GM23338 (cell line): Measurements from ENCODE around the gene XPA. TPM values are rescaled to one million over a fixed set of nuclear protein-coding genes. Genes with fewer than 3 reads are reported as not detected.

Experiments used
- ATAC-seq: fragments of 200-7000 bp; cut with Tn5 transposase; 3 replicates; pipeline ENCODE4 v1.9.1; 2020
- DNase-seq: peaks from one replicate; pipeline ENCODE4 v3.0.0-alpha.2; 2015; ENCODE audit warnings: low spot score
- H2AFZ ChIP-seq: fragments of 200-600 bp; sonication (generic); 2 replicates; pipeline ENCODE4 v1.8.0; 2016; ENCODE audit warnings: antibody characterized with exemption, mild to moderate bottlenecking, moderate library complexity
- H3F3A ChIP-seq: fragments of 200-600 bp; sonication (generic); replicated peaks from 2 replicates; pipeline ENCODE4 v1.8.0; 2017; ENCODE audit warnings: antibody characterized with exemption, mixed run types, low read depth
- H3K27ac ChIP-seq: fragments of 200-600 bp; sonication (generic); 2 replicates; pipeline ENCODE4 v1.6.1; 2016; ENCODE audit warnings: low read depth
- H3K27me3 ChIP-seq: fragments of 200-600 bp; sonication (generic); 2 replicates; pipeline ENCODE4 v1.8.0; 2016; ENCODE audit warnings: mild to moderate bottlenecking, mixed run types, moderate library complexity; ENCODE audit not compliant: insufficient read depth
- H3K36me3 ChIP-seq: fragments of 200-600 bp; sonication (generic); 2 replicates; pipeline ENCODE4 v1.8.0; 2016; ENCODE audit warnings: mild to moderate bottlenecking; ENCODE audit not compliant: insufficient read depth
- H3K4me1 ChIP-seq: fragments of 200-600 bp; sonication (generic); 2 replicates; pipeline ENCODE4 v1.8.0; 2016; ENCODE audit warnings: mild to moderate bottlenecking, moderate library complexity; ENCODE audit not compliant: insufficient read depth
- H3K4me2 ChIP-seq: fragments of 200-600 bp; sonication (generic); 2 replicates; pipeline ENCODE4 v1.7.1; 2017; ENCODE audit warnings: mixed run types
- H3K4me3 ChIP-seq: fragments of 200-600 bp; sonication (generic); 2 replicates; pipeline ENCODE4 v1.6.1; 2016; ENCODE audit warnings: mixed run types
- H3K79me2 ChIP-seq: fragments of 200-600 bp; sonication (generic); replicated peaks from 2 replicates; pipeline ENCODE4 v1.8.0; 2017; ENCODE audit warnings: mild to moderate bottlenecking; ENCODE audit not compliant: insufficient read depth
- H3K9me2 ChIP-seq: fragments of 200-600 bp; sonication (generic); 2 replicates; pipeline ENCODE4 v1.8.0; 2017; ENCODE audit not compliant: insufficient read depth
- H4K20me1 ChIP-seq: fragments of 200-600 bp; sonication (generic); replicated peaks from 2 replicates; pipeline ENCODE4 v1.8.0; 2017; ENCODE audit warnings: mild to moderate bottlenecking; ENCODE audit not compliant: insufficient read depth
- H3K27ac Mint-ChIP-seq: 2 replicates; pipeline ENCODE4 v1.8.0; 2020; ENCODE audit warnings: inconsistent platforms, mild to moderate bottlenecking, moderate library complexity, mixed read lengths
- H3K27me3 Mint-ChIP-seq: 3 replicates; pipeline ENCODE4 v1.8.0; 2022; ENCODE audit warnings: low read depth, mild to moderate bottlenecking, moderate library complexity, mixed read lengths, inconsistent platforms; ENCODE audit not compliant: insufficient read depth, poor library complexity
- H3K36me3 Mint-ChIP-seq: 3 replicates; pipeline ENCODE4 v1.8.0; 2021; ENCODE audit warnings: low read depth, mild to moderate bottlenecking, inconsistent platforms, moderate library complexity, mixed read lengths
- H3K4me1 Mint-ChIP-seq: 3 replicates; pipeline ENCODE4 v1.8.0; 2020; ENCODE audit warnings: mild to moderate bottlenecking, inconsistent platforms, mixed read lengths
- H3K4me3 Mint-ChIP-seq: 3 replicates; pipeline ENCODE4 v1.8.0; 2021; ENCODE audit warnings: moderate library complexity, mild to moderate bottlenecking, inconsistent platforms, mixed read lengths
- H3K9me3 Mint-ChIP-seq: 3 replicates; pipeline ENCODE4 v1.8.0; 2020; ENCODE audit warnings: moderate library complexity, mild to moderate bottlenecking, inconsistent platforms, mixed read lengths
- EZH2phosphoT487 ChIP-seq: fragments of 200-600 bp; sonication (generic); IDR thresholded peaks from one replicate; pipeline ENCODE4 v1.8.1; 2018; ENCODE audit warnings: antibody characterized with exemption; ENCODE audit not compliant: unreplicated experiment
- JUNB ChIP-seq: IDR thresholded peaks from one replicate; pipeline ENCODE4 v1.6.1; 2016; ENCODE audit warnings: antibody characterized with exemption; ENCODE audit not compliant: unreplicated experiment
- NANOG ChIP-seq: IDR thresholded peaks from 2 replicates; pipeline ENCODE4 v1.6.1; 2016; ENCODE audit warnings: antibody characterized with exemption, borderline replicate concordance
- ZNF114 ChIP-seq: fragments of 250-450 bp; sonication (Bioruptor Pico); IDR thresholded peaks from 2 replicates; pipeline ENCODE4 v1.5.0; 2020; ENCODE audit warnings: mild to moderate bottlenecking, moderate library complexity
- polyA plus RNA-seq: library from polyadenylated mRNA; unstranded; fragments of >200 nt; fragmentation: Nextera tagmentation; extraction: Ambion mirVana; gene quantifications from 2 replicates; pipeline ENCODE4 v1.2.1, GENCODE V29; 2016
- total RNA-seq: library from RNA; depleted of rRNA; stranded (reverse); fragments of >200 nt; shearing (Covaris generic); gene quantifications from 2 replicates; pipeline ENCODE4 v1.2.3, GENCODE V29; 2014
- TF ChIP-seq, protein P1 (sequence below): fragments of 250-450 bp; sonication (Bioruptor Pico); IDR thresholded peaks from 2 replicates; pipeline ENCODE4 v1.5.0; 2020; ENCODE audit warnings: mild to moderate bottlenecking, moderate library complexity
- TF ChIP-seq, protein P2 (sequence below): IDR thresholded peaks from 2 replicates; pipeline ENCODE4 v1.6.1; 2016; ENCODE audit warnings: antibody characterized with exemption
- TF ChIP-seq, protein P3 (sequence below), 2 experiments: fragments of 200-600 bp in 1 of 2; sonication (generic) in 1 of 2; conservative IDR thresholded peaks; 2 replicates each; pipeline versions ENCODE4 v1.5.1 to v1.6.1; 2016 to 2017; ENCODE audit warnings: antibody characterized with exemption in 2 of 2, low read depth in 2 of 2, mild to moderate bottlenecking in 2 of 2, moderate library complexity in 1 of 2

Gene XPA
- total and polyA plus RNA-seq, 2 experiments from 2014 or later = 1.9 to 9.1 TPM

DNA sequence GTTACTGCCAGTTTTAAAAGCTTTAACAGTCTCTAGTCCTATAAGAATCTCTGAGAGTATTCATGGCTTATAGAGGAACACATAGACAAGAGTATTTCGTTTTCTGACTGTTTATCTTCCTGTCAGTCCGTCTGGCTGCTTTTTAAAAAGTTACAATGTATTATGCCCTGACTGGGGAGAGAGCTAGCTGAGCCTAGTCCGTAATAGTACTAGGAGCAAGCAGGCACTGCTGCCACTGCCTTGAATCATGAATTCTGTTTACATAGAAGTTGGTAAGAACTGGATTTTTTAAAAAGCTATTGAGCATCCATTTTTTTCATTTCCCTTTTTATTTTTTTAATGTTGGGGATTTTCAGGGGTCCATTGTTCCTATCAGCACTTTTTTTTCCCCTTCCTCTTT lies 26.6 kb downstream of the XPA start:
- DNase-seq (no peak), ATAC-seq (no peak)
- Mint-ChIP-seq H3K36me3 (peaks cover 78% of the 10 kb centered on the region), H3K4me1 (no peaks in the 10 kb centered on the region), H3K9me3 (no peaks in the 10 kb centered on the region), H3K27me3 (no peaks in the 10 kb centered on the region), H3K4me3 (no peak overlapping the region), H3K27ac (no peak overlapping the region)
- H3K4me2 ChIP-seq = no peak overlapping the region
- no peaks in the 10 kb centered on the region for H3K79me2 ChIP-seq
- 0 out of 2 replicates have a peak, but pooled peaks cover 2% of the 10 kb centered on the region for H4K20me1 ChIP-seq
- no peaks in the 10 kb centered on the region for H3K27me3 ChIP-seq
- H3K36me3 ChIP-seq = peaks cover 56% of the 10 kb centered on the region
- H3K27ac ChIP-seq = no peak overlapping the region
- TF ChIP-seq, protein P1, sequence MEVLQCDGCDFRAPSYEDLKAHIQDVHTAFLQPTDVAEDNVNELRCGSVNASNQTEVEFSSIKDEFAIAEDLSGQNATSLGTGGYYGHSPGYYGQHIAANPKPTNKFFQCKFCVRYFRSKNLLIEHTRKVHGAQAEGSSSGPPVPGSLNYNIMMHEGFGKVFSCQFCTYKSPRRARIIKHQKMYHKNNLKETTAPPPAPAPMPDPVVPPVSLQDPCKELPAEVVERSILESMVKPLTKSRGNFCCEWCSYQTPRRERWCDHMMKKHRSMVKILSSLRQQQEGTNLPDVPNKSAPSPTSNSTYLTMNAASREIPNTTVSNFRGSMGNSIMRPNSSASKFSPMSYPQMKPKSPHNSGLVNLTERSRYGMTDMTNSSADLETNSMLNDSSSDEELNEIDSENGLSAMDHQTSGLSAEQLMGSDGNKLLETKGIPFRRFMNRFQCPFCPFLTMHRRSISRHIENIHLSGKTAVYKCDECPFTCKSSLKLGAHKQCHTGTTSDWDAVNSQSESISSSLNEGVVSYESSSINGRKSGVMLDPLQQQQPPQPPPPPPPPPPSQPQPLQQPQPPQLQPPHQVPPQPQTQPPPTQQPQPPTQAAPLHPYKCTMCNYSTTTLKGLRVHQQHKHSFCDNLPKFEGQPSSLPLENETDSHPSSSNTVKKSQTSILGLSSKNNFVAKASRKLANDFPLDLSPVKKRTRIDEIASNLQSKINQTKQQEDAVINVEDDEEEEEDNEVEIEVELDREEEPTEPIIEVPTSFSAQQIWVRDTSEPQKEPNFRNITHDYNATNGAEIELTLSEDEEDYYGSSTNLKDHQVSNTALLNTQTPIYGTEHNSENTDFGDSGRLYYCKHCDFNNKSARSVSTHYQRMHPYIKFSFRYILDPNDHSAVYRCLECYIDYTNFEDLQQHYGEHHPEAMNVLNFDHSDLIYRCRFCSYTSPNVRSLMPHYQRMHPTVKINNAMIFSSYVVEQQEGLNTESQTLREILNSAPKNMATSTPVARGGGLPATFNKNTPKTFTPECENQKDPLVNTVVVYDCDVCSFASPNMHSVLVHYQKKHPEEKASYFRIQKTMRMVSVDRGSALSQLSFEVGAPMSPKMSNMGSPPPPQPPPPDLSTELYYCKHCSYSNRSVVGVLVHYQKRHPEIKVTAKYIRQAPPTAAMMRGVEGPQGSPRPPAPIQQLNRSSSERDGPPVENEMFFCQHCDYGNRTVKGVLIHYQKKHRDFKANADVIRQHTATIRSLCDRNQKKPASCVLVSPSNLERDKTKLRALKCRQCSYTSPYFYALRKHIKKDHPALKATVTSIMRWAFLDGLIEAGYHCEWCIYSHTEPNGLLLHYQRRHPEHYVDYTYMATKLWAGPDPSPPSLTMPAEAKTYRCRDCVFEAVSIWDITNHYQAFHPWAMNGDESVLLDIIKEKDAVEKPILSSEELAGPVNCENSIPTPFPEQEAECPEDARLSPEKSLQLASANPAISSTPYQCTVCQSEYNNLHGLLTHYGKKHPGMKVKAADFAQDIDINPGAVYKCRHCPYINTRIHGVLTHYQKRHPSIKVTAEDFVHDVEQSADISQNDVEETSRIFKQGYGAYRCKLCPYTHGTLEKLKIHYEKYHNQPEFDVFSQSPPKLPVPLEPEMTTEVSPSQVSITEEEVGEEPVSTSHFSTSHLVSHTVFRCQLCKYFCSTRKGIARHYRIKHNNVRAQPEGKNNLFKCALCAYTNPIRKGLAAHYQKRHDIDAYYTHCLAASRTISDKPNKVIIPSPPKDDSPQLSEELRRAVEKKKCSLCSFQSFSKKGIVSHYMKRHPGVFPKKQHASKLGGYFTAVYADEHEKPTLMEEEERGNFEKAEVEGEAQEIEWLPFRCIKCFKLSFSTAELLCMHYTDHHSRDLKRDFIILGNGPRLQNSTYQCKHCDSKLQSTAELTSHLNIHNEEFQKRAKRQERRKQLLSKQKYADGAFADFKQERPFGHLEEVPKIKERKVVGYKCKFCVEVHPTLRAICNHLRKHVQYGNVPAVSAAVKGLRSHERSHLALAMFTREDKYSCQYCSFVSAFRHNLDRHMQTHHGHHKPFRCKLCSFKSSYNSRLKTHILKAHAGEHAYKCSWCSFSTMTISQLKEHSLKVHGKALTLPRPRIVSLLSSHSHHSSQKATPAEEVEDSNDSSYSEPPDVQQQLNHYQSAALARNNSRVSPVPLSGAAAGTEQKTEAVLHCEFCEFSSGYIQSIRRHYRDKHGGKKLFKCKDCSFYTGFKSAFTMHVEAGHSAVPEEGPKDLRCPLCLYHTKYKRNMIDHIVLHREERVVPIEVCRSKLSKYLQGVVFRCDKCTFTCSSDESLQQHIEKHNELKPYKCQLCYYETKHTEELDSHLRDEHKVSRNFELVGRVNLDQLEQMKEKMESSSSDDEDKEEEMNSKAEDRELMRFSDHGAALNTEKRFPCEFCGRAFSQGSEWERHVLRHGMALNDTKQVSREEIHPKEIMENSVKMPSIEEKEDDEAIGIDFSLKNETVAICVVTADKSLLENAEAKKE (CRISPR knock-in tag) = no peak
- TF ChIP-seq, protein P2, sequence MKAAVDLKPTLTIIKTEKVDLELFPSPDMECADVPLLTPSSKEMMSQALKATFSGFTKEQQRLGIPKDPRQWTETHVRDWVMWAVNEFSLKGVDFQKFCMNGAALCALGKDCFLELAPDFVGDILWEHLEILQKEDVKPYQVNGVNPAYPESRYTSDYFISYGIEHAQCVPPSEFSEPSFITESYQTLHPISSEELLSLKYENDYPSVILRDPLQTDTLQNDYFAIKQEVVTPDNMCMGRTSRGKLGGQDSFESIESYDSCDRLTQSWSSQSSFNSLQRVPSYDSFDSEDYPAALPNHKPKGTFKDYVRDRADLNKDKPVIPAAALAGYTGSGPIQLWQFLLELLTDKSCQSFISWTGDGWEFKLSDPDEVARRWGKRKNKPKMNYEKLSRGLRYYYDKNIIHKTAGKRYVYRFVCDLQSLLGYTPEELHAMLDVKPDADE = no peak
- TF ChIP-seq, protein P3, sequence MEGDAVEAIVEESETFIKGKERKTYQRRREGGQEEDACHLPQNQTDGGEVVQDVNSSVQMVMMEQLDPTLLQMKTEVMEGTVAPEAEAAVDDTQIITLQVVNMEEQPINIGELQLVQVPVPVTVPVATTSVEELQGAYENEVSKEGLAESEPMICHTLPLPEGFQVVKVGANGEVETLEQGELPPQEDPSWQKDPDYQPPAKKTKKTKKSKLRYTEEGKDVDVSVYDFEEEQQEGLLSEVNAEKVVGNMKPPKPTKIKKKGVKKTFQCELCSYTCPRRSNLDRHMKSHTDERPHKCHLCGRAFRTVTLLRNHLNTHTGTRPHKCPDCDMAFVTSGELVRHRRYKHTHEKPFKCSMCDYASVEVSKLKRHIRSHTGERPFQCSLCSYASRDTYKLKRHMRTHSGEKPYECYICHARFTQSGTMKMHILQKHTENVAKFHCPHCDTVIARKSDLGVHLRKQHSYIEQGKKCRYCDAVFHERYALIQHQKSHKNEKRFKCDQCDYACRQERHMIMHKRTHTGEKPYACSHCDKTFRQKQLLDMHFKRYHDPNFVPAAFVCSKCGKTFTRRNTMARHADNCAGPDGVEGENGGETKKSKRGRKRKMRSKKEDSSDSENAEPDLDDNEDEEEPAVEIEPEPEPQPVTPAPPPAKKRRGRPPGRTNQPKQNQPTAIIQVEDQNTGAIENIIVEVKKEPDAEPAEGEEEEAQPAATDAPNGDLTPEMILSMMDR (conservative IDR thresholded peaks at IDR 0.05; ENCODE audit: low read depth in 2 of 2) = no peak
- TF ChIP-seq JUNB (no peak), EZH2phosphoT487 (no peak), ZNF114 (CRISPR knock-in tag) (no peak), NANOG (no peak)
- H3F3A ChIP-seq = no peaks in the 10 kb centered on the region
- no peak overlapping the region for H3K4me3 ChIP-seq
- H3K9me2 ChIP-seq = no peaks in the 10 kb centered on the region
- no peak overlapping the region for H2AFZ ChIP-seq
- no peaks in the 10 kb centered on the region for H3K4me1 ChIP-seq
